A549 (cell line): ENCODE results near the gene CNTN4.

Source experiments
- BHLHE40 ChIP-seq: IDR thresholded peaks from 2 replicates; pipeline ENCODE4 v1.6.1; 2012; ENCODE audit warnings: low read depth, low read length, inconsistent platforms
- CTCF ChIP-seq: fragments of >200 bp; sonication (Bioruptor Twin); formaldehyde crosslinking; IDR thresholded peaks from 3 replicates; pipeline ENCODE4 v1.5.1; 2016
- ELK1 ChIP-seq: fragments of 150-350 bp; IDR thresholded peaks from 2 replicates; pipeline ENCODE4 v1.6.1; 2014; ENCODE audit warnings: low read depth, mild to moderate bottlenecking, low read length
- ESRRA ChIP-seq: fragments of 150-350 bp; IDR thresholded peaks from 2 replicates; pipeline ENCODE4 v1.6.1; 2014; ENCODE audit warnings: mild to moderate bottlenecking, low read length, borderline replicate concordance
- FOXS1 ChIP-seq: fragments of 250-450 bp; sonication (Bioruptor Pico); IDR thresholded peaks from 2 replicates; pipeline ENCODE4 v1.5.0; 2020; ENCODE audit warnings: mild to moderate bottlenecking, moderate library complexity
- HOXA7 ChIP-seq: fragments of 250-450 bp; sonication (Bioruptor Pico); IDR thresholded peaks from 2 replicates; pipeline ENCODE4 v1.5.0; 2020; ENCODE audit warnings: mild to moderate bottlenecking, moderate library complexity
- MAX ChIP-seq: IDR thresholded peaks from 2 replicates; pipeline ENCODE4 v1.6.1; 2012
- MAZ ChIP-seq: fragments of 150-350 bp; IDR thresholded peaks from 2 replicates; pipeline ENCODE4 v1.6.1; 2014; ENCODE audit warnings: antibody characterized with exemption, low read depth, low read length, borderline replicate concordance
- MYC ChIP-seq: IDR thresholded peaks from 2 replicates; pipeline ENCODE4 v1.6.1; 2012; ENCODE audit warnings: mild to moderate bottlenecking, inconsistent platforms, low read length, improper control_type of control experiment, borderline replicate concordance
- PHF8 ChIP-seq: fragments of 200-600 bp; sonication (generic); IDR thresholded peaks from 2 replicates; pipeline ENCODE4 v1.6.1; 2016; ENCODE audit warnings: low read depth, mild to moderate bottlenecking, antibody characterized with exemption, moderate library complexity, borderline replicate concordance
- POLR2A ChIP-seq: IDR thresholded peaks from 2 replicates; pipeline ENCODE4 v1.6.1; 2012; ENCODE audit warnings: mild to moderate bottlenecking, low read length
- RAD21 ChIP-seq, 2 experiments: fragments of >200 bp in 1 of 2; sonication (Bioruptor Twin) in 1 of 2; formaldehyde crosslinking in 1 of 2; IDR thresholded peaks in 1 of 2; conservative IDR thresholded peaks in 1 of 2; 2 replicates in 1 of 2; 3 replicates in 1 of 2; pipeline ENCODE4 v1.6.1; 2012 to 2018; ENCODE audit warnings: inconsistent platforms in 1 of 2
- USF2 ChIP-seq: fragments of 450-650 bp; IDR thresholded peaks from 2 replicates; pipeline ENCODE4 v1.6.1; 2014; ENCODE audit warnings: antibody characterized with exemption
- TF ChIP-seq, protein P1 (sequence below): fragments of 250-450 bp; sonication (Bioruptor Pico); IDR thresholded peaks from 2 replicates; pipeline ENCODE4 v1.5.0; 2021; ENCODE audit warnings: mild to moderate bottlenecking, moderate library complexity, borderline replicate concordance

DNA sequence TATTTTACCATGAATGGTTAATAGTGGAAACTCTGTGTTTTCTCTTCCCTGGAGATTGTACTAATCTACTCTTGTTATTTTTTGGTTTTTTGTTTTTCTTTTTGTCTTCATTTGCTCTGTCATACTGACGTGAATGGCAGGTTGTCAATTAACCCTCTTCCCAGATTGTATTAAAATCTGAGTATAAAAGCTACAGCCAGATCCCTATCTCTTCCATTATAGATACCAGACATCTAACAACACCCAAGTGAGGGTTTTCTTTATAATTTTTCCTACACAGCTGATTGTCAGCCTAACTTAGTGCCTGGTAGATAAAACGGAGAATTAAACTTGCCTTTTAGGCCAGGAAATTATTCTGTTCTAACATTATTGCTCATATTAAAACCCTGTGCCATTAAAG, 848.9 kb downstream of the CNTN4 start:
- TF ChIP-seq CTCF: no peak
- TF ChIP-seq ELK1: no peak
- TF ChIP-seq FOXS1 (CRISPR knock-in tag): no peak
- no peak for TF ChIP-seq USF2
- no peak for TF ChIP-seq POLR2A
- TF ChIP-seq, protein P1, sequence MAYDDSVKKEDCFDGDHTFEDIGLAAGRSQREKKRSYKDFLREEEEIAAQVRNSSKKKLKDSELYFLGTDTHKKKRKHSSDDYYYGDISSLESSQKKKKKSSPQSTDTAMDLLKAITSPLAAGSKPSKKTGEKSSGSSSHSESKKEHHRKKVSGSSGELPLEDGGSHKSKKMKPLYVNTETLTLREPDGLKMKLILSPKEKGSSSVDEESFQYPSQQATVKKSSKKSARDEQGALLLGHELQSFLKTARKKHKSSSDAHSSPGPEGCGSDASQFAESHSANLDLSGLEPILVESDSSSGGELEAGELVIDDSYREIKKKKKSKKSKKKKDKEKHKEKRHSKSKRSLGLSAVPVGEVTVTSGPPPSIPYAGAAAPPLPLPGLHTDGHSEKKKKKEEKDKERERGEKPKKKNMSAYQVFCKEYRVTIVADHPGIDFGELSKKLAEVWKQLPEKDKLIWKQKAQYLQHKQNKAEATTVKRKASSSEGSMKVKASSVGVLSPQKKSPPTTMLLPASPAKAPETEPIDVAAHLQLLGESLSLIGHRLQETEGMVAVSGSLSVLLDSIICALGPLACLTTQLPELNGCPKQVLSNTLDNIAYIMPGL (CRISPR knock-in tag): no peak
- no peak for TF ChIP-seq RAD21 (conservative IDR thresholded peaks at IDR 0.05 in 1 of 2, IDR thresholded peaks at IDR 0.05 in 1 of 2)
- TF ChIP-seq PHF8: no peak
- no peak for TF ChIP-seq BHLHE40
- TF ChIP-seq MAZ: no peak
- no peak for TF ChIP-seq MAX
- TF ChIP-seq MYC: no peak
- TF ChIP-seq HOXA7 (CRISPR knock-in tag): no peak
- no peak for TF ChIP-seq ESRRA
